Activated CD4-positive, alpha-beta T cell treated with anti-CD3 and anti-CD28 coated beads for 48 hours (primary cell): ENCODE results near the gene LRSAM1.

ENCODE experiments used
- DNase-seq: peaks from one replicate; pipeline ENCODE4 v3.0.0-alpha.2; 2020

The LRSAM1 gene

GRCh38 chr9:127450830-127451607 is at the start of gene LRSAM1, which contains the start of gene RPL12:
Gene LRSAM1 (plus strand): TSS chr9:127451510. CDS start chr9:127454528, 3,018 bp downstream.
Gene RPL12 (minus strand): TSS chr9:127451406. CDS start chr9:127451317, 89 bp downstream.
- DNase-seq, result peak; percentile 99

- no peak for DNase-seq
Observed at GRCh38 chr9:127402401-127403090, 48.8 kb upstream of the LRSAM1 start.

GRCh38 chr9:127403507-127404192 is 47.7 kb upstream of the LRSAM1 start:
- DNase-seq, result no peak

GRCh38 chr9:127404631-127405030 is 46.7 kb upstream of the LRSAM1 start:
- no peak for DNase-seq

- DNase-seq, result no peak
Observed at GRCh38 chr9:127405344-127406125, 45.8 kb upstream of the LRSAM1 start.

- DNase-seq, result no peak
Observed at GRCh38 chr9:127406799-127407491, 44.4 kb upstream of the LRSAM1 start.

- no peak for DNase-seq
Observed at GRCh38 chr9:127407492-127407843, 43.8 kb upstream of the LRSAM1 start.

- no peak for DNase-seq
Observed at GRCh38 chr9:127411122-127411521, 40.2 kb upstream of the LRSAM1 start.

GRCh38 chr9:127415141-127415540 is 36.2 kb upstream of the LRSAM1 start:
- DNase-seq, result no peak

GRCh38 chr9:127415657-127416056 is 35.7 kb upstream of the LRSAM1 start:
- DNase-seq, result no peak

GRCh38 chr9:127417131-127418036 is 33.9 kb upstream of the LRSAM1 start:
- no peak for DNase-seq

GRCh38 chr9:127418037-127418471 is 33.3 kb upstream of the LRSAM1 start:
- DNase-seq, result peak; percentile 65

- no peak for DNase-seq
Observed at GRCh38 chr9:127419348-127419747, 32.0 kb upstream of the LRSAM1 start.

GRCh38 chr9:127421057-127421456 is 30.3 kb upstream of the LRSAM1 start:
- no peak for DNase-seq

GRCh38 chr9:127422133-127422782 is 29.1 kb upstream of the LRSAM1 start:
- no peak for DNase-seq

GRCh38 chr9:127422787-127423186 is 28.5 kb upstream of the LRSAM1 start:
- DNase-seq, result no peak

- DNase-seq, result no peak
Observed at GRCh38 chr9:127423476-127423933, 27.8 kb upstream of the LRSAM1 start.

- peak; percentile 95 for DNase-seq
Observed at GRCh38 chr9:127423934-127424675, 27.2 kb upstream of the LRSAM1 start, which contains the start of gene ZNF79. Gene ZNF79 (plus strand): TSS chr9:127424382. CDS start chr9:127424788, 406 bp downstream.

GRCh38 chr9:127424676-127424999 is 26.7 kb upstream of the LRSAM1 start:
- peak; percentile 54 for DNase-seq

- DNase-seq, result peak; percentile 71
Observed at GRCh38 chr9:127426756-127427155, 24.6 kb upstream of the LRSAM1 start.
